GM12892 (cell line): ENCODE results near the gene NPTX2.

Source experiments
- POLR2A ChIP-seq: IDR thresholded peaks from 2 replicates; pipeline ENCODE4 v1.6.1; 2011; ENCODE audit warnings: low read depth, low read length, control low read depth
- POLR2AphosphoS5 ChIP-seq: IDR thresholded peaks from 2 replicates; pipeline ENCODE4 v1.6.1; 2011; ENCODE audit warnings: low read depth, low read length, control low read depth

DNA sequence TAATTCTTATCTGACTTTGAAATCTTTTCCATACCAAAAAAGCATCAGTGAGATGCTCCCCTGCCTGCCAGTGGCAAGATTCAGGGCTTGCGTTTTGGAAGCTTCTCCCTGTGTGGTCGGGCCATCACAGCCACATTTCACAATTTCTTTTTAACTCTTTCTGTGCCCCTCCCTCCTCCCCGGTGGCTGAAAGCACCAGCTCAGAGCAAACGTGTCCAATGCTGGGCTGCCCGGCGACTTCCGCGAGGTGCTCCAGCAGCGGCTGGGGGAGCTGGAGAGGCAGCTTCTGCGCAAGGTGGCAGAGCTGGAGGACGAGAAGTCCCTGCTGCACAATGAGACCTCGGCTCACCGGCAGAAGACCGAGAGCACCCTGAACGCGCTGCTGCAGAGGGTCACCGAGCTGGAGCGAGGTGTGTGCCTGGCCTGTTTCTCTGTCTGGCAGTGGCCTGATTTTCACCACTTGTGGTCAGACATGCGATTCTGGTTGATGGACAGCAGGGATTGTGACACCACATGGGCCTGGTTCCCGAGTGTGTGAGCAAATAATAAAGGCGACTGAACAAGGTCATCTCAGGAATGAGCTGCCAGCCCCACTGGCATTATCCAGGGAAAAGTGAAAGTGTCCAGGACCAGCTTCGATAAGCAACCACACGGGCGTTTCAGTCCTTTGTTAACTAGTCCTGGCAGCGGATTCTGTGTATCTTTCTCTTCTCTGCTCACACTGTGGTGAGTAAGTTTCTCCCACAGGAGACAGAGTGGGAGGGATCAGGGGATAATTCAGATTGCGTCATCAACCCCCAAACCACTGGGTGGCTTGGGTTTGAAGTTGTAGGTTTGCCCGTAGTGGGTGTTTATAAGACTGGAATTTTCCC lies 2.6 kb downstream of the NPTX2 start:
- TF ChIP-seq POLR2A (no peak), POLR2AphosphoS5 (no peak)
